Kidney capillary endothelial cell (primary cell): ENCODE results near the gene CNBD2.
"Not testable (repeated sequence)": the region's sequence is repeated elsewhere in the genome, so short reads cannot be mapped to it uniquely, and the experiment has no call there.

Source experiments
- DNase-seq: peaks from one replicate; pipeline ENCODE4 v3.0.0-alpha.2; 2018; ENCODE audit warnings: low spot score

Gene CNBD2

DNA sequence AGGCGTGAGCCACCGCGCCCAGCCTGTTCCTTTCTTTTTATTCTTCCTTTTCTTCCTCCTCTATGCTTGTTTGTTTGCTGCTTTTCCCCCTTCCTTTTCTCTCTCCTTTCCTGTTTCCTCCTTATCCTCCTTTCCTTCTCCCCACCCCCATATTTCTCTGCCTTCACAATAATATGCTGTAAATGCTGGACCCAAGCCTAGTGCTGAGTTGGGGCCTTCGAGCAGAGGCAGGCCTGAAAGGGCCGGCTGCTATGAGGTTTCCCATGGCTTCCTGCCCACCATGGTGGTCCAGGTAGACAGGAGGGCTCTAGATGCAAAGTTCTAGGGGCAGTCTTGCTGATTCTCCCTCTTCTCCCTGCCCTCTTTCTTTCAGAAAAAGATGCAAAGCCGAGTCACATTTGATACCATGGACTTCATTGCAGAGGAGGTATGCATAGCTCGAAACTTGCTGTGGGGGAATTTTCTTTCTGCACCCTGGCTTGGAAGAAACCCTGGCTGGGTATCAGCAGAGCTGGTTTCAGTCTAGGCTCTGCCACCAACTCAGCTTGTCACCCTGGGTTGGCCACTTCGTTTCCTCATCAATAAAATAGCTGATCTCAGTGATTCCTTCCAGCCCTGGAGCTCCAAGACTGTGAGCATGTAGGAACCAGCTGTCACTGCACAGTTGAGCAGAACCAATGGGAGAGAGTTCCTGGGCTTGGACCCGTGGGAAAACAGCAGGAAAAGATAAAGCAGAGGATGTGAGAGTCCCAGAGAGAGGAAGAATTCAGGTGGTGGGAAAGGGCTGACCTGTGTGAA is 7.4 kb downstream of the CNBD2 start:
- no peak for DNase-seq

DNA sequence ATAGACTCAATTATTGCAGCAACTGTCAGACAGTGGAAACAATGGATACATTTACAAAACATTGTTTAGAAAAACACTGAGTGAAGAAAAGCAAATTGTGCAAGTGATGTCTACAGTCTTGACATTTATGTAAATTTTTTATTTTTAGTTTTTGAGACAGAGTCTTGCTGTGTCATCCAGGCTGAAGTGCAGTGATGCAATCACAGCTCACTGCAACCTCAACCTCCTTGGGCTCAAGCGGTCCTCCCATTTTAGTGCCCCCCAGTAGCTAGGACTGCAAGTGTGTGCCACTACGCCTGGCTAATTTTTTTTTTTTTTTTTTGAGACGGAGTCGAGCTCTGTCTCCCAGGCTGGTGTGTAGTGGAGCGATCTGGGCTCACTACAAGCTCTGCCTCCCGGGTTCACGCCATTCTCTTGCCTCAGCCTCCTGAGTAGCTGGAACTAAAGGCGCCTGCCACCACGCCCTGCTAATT is 9.7 kb downstream of the CNBD2 start:
- DNase-seq, result no peak

DNA sequence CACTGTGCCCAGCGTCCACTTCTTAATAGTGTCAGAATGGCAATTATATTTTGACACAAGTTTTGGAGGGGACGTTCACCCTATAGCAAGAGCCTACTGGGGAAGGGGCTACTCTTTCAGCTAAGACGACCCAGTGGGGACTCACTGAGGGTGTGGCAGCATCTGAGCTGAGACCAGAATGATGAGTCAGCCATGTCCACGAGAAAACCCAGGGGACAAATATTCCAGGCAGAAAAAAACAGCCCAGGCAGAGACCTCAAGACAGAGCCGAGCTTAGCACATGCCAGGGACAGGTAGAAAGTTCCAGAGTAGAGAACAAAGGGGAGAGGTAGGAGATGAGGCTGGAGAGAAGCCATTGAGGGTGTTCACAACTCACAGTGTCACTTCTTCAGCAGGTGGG is 11.2 kb downstream of the CNBD2 start:
- DNase-seq, result no peak

DNA sequence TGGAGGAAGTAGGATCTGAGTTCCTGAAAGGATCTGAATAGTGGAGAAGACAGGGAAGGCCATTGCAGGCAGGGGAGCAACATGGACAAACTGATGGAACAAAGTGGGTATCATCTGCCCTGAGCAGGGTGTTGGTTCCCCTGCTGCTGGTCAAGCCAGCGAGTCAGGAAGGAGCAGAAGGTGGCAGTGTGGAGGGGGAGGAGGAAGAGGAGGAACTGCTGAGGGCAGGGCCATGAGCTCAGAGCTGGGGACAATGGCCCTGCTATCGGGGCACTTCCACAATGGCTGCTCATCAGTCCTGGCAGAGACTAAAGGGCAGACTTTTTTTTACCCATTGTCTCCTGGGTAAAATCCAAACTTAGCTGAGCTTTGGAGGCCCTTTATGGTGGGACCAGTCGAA is 13.6 kb downstream of the CNBD2 start:
- DNase-seq, result no peak

DNA sequence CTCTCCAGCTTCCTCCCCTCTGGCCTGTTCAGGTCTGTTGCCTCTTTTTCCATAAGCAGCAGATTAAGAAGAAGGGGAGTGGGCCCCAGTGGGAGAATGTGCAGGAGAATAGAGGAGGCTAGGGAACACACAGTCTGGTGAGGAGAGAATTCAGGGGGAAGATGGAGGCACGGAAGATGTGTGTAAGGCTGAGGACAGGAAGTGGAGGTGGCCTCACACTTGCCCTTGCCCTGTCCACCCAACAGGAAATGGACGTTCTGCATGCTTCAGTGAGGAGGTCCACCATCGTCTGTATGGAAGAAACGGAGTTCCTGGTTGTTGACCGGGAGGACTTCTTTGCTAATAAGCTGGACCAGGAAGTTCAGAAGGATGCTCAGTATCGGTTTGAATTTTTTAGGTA is 16.0 kb downstream of the CNBD2 start:
- no peak for DNase-seq

DNA sequence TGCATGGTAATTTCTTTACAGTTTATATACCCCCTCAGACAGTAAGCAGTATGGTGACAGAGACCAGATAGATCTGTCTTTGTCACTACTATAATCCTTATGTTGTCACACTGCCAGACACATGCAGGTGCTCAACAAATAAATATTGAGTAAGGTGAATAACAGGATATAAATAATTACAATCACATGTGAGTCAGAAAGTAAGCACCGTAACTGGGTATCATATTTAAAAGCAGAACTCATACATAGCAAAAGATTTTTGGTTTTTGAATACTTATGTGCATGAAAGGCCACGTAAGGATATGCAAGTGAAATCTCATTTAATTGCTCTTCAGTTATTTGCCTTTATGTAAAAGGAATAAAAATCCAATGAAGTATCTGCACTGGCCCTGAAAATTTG is 17.4 kb downstream of the CNBD2 start:
- DNase-seq, result no peak

DNA sequence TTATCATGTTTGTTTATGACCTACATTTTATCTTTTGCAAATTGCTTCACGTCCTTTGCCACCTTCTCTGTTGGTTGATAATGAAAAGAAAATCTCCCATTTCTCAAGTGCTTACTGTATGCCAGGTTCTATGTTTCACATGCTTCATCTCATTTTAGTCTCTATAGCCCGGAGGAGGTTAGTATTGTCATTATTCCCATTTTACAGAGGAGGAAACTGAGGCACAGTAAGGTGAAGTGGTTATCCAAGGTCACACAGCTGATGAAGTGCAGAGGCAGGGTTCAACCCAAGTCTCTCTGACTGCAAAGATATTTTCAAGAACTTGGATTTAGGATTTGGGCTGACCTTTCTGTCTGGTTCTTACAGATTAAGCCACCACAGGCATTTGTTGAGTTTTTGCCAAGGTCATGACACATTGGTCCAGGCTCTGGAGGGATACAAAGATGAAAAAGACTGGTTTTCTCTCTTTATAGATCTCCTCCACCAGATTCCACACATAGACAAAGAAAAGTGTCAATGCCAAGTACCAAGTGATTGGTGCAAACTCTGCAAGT is 20.6 kb downstream of the CNBD2 start:
- DNase-seq, result no peak

DNA sequence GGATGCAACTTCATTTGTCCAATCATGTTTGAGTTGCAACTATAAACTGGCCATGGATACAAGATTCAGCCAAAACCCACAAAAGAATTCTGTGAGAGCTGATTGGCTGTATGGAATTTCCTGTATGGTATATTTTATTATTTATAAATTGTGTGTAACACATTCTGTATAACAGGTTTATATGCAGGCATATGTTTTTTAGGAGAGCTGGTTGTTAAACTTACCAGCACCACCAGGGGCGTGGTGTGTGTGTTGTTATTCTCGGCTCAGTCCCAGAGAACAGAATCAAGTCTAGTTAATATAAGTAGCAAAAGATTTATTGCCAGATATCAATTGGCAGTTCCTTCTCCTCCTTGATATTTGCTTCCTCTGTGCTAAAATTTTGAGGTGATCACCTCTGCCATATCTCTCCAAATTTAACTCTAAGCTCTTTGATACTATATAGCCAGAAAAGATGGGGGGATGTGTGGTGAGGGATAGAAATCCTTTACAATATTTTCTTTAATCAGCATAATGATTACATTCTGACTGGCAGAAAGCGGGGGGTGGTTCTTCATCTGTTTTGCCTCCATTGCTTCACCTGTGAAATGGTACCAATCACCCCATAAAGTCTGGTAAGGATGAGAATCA is 22.9 kb downstream of the CNBD2 start:
- no peak for DNase-seq

DNA sequence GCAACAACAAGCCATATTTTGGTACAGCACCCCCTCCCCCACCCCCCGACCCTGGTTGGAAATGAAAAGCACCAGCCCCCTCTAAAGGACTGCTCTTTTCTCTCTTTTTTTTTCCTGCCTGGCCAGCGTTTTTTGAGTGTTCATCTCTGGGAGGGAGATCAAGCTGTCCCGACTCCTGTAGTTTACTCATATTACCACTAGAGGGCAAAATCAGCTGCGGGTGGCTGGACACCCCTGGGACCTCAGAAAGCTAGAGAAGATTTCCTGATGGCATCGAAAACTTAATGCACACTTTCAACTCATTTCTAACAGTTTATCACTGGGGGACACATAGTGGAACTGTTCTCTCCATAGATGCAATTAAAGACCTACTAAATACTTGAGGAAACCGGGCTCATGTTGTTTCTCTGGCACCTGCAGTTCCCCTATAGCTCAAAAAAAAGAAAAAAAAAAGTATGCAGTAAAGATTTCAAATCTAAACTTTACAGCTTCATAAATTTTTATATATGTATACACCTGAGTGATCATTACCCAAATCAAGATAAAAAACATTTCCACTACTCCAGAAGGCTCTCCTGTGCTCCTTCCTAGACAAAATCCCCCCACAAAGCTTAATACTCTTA is 24.4 kb downstream of the CNBD2 start:
- DNase-seq, result peak; percentile 53

DNA sequence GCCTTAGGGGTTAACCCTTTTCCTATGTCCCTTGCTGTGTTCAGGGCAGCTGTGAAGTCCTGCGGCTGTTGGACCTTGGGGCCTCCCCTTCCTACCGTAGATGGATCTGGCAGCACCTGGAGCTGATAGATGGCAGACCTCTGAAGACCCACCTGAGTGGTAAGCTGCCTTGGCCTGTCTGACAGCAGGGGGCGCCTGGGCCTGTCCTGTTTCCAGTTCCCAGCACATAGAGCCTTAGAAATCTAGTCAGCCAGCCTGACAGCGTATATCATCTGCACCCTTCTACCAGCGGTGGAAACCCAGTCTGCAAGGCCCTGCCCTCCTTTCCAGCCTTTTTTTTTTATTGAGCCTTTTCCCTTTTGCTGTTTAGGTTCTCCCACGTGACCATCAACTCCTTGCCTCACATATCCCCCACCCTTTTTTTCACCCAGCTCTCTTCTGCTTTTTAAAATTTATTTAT is 26.6 kb downstream of the CNBD2 start:
- peak; percentile 68 for DNase-seq

DNA sequence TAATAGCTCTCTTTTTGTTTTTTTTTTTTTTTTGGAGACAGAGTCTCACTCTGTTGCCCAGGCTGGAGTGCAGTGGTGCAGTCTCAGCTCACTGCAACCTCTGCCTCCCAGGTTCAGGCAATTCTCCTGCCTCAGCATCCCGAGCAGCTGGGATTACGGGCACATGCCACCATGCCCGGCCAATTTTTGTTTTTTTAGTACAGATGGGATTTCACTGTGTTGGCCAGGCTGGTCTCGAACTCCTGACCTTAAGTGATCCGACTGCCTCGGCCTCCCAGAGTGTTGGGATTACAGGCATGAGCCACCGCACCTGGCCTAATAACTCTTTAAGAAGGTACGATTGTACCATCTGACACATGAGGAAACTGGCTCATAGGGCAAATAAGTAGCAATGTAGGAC is 28.1 kb downstream of the CNBD2 start:
- DNase-seq, result not testable (repeated sequence)

DNA sequence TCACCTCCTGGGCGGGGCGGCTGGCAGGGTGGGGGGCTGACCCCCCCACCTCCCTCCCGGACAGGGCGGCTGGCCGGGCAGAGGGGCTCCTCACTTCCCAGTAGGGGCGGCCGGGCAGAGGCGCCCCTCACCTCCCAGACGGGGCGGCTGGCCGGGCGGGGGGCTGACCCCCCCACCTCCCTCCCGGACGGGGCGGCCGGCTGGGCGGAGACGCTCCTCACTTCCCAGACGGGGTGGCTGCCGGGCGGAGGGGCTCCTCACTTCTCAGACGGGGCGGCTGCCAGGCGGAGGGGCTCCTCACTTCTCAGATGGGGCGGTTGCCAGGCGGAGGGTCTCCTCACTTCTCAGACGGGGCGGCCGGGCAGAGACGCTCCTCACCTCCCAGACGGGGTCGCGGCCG is 32.9 kb downstream of the CNBD2 start:
- DNase-seq, result not testable (repeated sequence)

DNA sequence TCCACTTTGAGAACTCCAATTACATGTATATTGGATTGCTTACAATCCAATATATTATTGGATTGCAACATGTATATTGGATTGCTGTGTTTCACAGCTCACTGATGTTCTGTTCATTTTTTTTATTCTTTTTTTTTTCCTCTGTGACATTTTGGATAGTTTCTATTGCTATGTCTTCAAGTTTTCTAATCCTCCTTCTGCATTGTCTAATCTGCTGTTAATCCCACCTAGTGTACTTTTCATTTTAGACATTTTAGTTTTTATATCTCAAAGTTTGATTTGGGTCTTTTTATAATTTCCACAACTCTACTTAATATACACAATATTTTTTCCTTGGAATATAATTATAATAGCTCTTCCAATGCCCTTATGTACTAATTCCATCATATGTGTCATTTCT is 34.5 kb downstream of the CNBD2 start:
- DNase-seq, result no peak

DNA sequence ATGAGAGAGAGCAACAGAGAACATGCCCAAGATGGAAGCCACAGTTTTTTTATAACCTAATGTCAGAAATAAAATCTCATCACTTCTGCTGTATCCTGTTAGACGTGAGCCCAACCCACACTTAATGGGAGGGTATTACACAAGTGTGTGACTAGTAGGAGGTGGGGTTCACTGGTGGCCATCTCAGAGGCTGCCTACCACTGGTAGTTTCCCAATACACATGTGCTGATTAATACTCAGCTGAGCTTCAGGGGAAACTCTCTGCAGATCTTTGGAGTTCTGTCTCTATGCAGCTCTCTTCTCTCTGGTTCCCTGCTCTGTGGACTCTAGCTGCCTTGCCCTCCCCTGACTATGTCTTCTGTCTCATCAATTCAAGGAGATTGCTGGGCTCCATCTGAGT is 35.7 kb downstream of the CNBD2 start:
- DNase-seq, result no peak

DNA sequence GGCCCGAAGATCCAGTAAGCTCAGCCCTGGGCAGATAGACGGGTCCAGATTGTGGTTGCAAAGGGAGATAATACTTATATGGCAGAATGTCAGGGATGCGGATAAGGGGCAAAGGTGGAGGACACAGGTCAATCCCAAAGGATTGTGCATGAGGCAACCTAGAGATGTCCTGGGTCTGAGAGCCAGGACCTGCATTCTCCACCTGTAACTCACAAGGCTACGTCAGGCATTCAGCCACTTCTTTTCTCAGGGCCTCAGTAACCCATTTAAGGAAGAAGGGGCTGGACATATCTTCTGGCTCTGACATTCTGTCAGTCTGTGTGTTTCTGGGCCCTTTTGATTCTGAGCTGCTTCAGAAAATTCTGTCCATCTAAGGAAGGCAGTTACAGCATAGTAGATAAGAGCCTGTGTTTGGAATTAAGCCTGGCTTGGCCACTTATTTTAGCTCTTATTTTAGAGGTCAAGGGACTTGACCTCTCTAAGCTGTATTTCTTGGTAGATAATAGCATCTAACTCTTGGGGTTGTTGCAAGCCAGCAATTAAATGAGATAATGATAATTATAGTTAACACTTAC is 40.2 kb downstream of the CNBD2 start:
- no peak for DNase-seq

DNA sequence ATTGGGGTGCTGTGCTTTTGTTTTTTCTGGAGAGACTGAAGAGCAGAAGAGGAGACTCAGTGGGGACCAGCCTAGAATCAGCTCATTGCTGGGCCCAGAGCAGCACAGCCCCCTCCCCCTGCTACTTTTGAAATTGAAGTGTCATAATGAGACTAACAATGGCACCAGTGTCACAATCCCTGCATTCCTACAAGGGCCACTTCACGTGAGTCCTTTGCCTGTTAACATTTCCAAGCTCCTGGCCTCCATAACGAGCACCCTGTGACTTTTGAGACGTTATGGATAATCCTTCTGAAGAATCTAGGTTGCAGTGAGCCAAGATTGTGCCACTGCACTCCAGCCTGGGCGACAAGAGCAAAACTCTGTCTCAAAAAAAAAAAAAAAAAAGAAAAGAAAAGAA is 41.7 kb downstream of the CNBD2 start:
- no peak for DNase-seq

DNA sequence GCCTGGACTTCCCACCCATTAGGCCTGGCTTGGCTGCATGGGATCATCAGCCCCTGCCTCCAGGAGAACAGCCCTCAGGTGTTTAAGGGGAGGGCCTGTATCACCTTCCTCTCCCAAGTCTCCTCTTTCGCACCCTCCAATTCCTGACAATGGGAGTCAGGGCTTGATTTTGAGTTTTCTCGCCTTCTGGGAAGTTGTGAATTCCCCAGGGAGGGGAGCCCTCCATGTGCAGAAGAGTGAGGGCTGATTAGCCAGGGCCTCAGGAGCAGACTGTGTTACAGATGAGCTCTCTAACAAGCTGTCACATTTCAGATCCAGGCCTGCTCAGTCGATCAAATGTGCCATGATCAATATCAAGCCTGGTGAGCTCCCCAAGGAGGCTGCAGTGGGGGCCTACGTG is 42.4 kb downstream of the CNBD2 start:
- no peak for DNase-seq

DNA sequence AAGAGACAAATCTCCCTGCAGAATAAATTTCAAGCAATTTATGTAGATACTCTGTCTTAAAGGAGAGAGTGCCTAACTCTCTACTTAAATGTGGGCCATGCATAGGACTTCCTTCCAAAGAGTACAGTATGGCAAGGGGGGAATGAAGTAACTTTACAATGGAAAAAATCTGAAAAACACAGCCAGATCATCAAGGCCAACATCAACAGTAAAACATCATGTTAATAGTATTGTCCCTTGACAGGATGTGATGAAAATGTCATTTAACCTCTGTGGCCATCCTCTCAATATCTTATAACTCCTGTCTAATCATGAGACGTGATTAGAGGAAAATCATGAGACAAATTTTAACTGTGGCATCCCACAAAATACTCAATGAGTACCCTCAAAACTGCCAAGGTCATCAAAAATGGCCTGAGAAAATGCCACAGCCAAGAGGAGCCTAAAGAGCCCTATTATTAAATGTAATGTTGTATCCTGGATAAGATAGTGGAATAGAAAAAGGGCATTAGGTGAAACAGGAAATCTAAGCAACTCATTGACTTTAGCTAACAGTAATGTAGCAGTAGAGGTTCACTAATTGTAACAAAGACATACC is 47.5 kb downstream of the CNBD2 start:
- no peak for DNase-seq

DNA sequence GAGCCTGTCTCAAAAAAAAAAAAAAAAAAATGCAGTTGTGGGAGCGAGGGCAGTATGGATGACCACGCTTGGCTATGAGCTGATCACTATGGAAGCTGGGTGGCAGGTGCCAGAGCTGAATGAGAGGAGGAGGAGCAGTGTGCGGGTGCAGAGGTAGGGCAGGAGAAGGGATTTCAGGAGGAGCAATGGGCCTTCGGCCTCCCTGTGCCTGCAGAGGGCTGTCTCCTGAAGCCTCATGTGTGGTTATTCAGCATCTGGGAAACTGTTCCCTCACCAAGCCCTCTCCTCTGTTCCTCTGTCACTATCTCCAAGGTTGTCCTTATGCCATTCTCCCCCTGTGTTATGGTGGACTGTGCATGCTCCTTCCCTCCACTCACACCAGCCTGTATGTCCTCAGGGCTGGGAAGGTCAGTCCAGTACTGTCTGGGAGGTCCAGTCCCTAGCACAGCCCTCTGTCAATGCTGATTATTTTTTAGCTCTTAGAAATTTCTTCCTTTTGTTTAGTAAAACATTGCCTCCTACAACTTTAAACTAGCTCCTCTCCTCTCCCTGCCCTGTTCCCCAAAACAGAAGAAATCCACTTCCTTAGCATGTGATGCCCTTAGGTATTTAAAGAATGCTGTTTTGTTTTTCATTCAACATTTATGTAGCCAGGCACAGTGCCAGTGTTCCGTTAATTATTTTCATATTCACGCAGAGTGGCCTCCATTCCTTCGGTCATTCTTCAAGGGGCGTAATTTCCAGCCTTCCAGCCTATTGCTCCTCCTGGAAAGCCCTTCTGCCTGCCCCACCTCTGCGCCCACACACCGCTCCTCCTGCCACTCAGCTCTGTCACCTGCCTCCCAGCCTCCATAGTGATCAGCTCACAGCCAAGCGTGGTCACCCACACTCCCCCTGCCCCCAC is 48.9 kb downstream of the CNBD2 start:
- no peak for DNase-seq

DNA sequence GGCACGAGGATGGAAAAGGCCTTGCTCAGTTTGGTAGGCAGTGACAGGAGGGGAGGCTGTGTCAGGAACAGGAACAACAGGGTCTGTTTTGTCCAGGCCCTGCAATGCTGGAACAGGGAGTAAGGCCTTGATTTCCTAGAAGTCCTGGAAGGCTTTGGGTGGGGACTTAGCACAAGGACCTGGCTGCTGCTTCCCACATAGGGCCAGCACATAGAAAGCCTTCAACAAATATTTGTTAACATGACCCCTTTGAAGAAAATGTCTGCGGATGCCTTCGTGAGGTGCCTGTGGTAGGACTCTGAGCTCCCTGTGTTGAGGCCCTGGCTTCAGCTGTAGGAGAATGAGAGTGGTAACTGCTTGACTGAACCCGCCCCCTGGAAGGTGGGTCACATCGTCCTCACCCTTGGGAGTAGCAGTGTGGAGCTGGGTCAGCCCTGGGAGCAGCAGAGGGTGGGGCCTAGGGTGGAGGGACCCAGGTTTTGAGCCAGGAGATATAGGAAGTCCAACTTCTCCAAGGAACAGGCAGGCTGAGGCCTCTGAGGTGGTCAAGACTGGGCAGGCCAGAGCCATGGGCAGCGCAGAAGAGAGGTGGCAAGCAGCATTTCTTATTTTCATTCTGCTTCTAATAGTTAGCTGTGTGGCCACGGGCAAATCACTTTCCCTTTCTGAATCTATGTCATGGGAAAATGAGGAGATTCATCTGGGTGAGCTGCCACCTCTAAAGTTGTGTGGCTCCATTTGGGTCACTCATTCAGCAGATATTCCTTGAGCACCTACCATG is 50.0 kb downstream of the CNBD2 start:
- no peak for DNase-seq
